HCT116 (cell line): ENCODE results near the gene PARVB. TPM values are rescaled to one million over a fixed set of nuclear protein-coding genes. Genes with fewer than 3 reads are reported as not detected.

Source experiments
- ATAC-seq: fragments of 200-7000 bp; cut with Tn5 transposase; 2 replicates; pipeline ENCODE4 v1.9.1; 2020; ENCODE audit warnings: mild to moderate bottlenecking, moderate library complexity
- BruUV-seq: library from RNA; stranded (reverse); fragments of 400-500 nt; replicated peaks from 2 replicates; lab custom pipeline; 2021; lab: Mats Ljungman, UMichigan
- CTCF ChIA-PET: fragments of 300-600 bp; sonication (Branson Sonifier 250); formaldehyde crosslinking; loops from one replicate; lab custom pipeline; 2021; ENCODE audit warnings: antibody characterized with exemption; lab: Charles Lee
- POLR2A ChIA-PET: fragments of 300-600, 350-600 bp; sonication (Branson Sonifier 250); formaldehyde crosslinking; loops from one replicate; lab custom pipeline; 2021; ENCODE audit warnings: antibody characterized with exemption; lab: Charles Lee
- RAD21 ChIA-PET, 2 experiments: fragments of 300-600 bp; sonication (Branson Sonifier 250); formaldehyde crosslinking; loops; one replicate each; lab custom pipeline; 2023; ENCODE audit warnings: low total read pairs in 2 of 2; ENCODE audit not compliant: uncharacterized antibody in 2 of 2, unreplicated experiment in 2 of 2, low non-redundant PET in 1 of 2; lab: Charles Lee
- DNase-seq: peaks from one replicate; pipeline ENCODE4 v3.0.0-alpha.2; 2010; ENCODE audit warnings: low read depth, low spot score
- H2AFZ ChIP-seq: fragments of 200-600 bp; shearing (Covaris generic), sonication (generic); 2 replicates; pipeline ENCODE4 v1.6.1; 2017; ENCODE audit warnings: low read depth, mixed run types, mixed read lengths, antibody characterized with exemption, low read length; ENCODE audit not compliant: poor library complexity, severe bottlenecking
- H3K27ac ChIP-seq: 2 replicates; pipeline ENCODE4 v1.5.1; 2012; ENCODE audit warnings: low read depth, low read length
- H3K27me3 ChIP-seq: fragments of 200-600 bp; sonication (generic); 2 replicates; pipeline ENCODE4 v1.6.1; 2016; ENCODE audit warnings: mixed run types, low read length, mixed read lengths; ENCODE audit not compliant: insufficient read depth
- H3K36me3 ChIP-seq, 2 experiments: fragments of 200-500 bp in 1 of 2; fragments of 200-600 bp in 1 of 2; sonication (Bioruptor generic) in 1 of 2; sonication (generic) in 1 of 2; 2 replicates each; pipeline versions ENCODE4 v1.5.1 to v1.6.1; 2014 to 2016; ENCODE audit warnings: low read length in 2 of 2, inconsistent platforms in 1 of 2, mixed read lengths in 1 of 2, mixed run types in 1 of 2; ENCODE audit not compliant: insufficient read depth in 2 of 2, control insufficient read depth in 1 of 2
- H3K4me1 ChIP-seq, 2 experiments: fragments of 200-600 bp in 1 of 2; sonication (generic) in 1 of 2; 2 replicates each; pipeline versions ENCODE4 v1.5.1 to v1.6.1; 2012 to 2017; ENCODE audit warnings: low read length in 2 of 2, inconsistent platforms in 1 of 2, mild to moderate bottlenecking in 1 of 2, mixed read lengths in 1 of 2, mixed run types in 1 of 2, moderate library complexity in 1 of 2; ENCODE audit not compliant: insufficient read depth in 2 of 2, control insufficient read depth in 1 of 2
- H3K4me2 ChIP-seq: fragments of 200-600 bp; sonication (generic); 2 replicates; pipeline ENCODE4 v1.6.1; 2017; ENCODE audit warnings: mixed run types, low read length, mixed read lengths
- H3K4me3 ChIP-seq, 2 experiments: fragments of 200-600 bp in 1 of 2; sonication (generic) in 1 of 2; replicated peaks in 1 of 2; 2 replicates each; pipeline ENCODE4 v1.5.1; 2011 to 2016; ENCODE audit warnings: low read length in 2 of 2, control low read depth in 1 of 2, low read depth in 1 of 2, mild to moderate bottlenecking in 1 of 2, mixed read lengths in 1 of 2, mixed run types in 1 of 2
- H3K79me2 ChIP-seq: fragments of 200-600 bp; sonication (generic); 2 replicates; pipeline ENCODE4 v1.6.1; 2017; ENCODE audit warnings: mild to moderate bottlenecking, mixed run types, low read length, moderate library complexity, mixed read lengths; ENCODE audit not compliant: insufficient read depth
- H3K9ac ChIP-seq: fragments of 200-600 bp; sonication (generic); 2 replicates; pipeline ENCODE4 v1.6.1; 2016; ENCODE audit warnings: low read length, mixed read lengths
- H3K9me2 ChIP-seq: fragments of 200-600 bp; sonication (generic), shearing (Covaris generic); 2 replicates; pipeline ENCODE4 v1.6.1; 2017; ENCODE audit warnings: mixed run types, mild to moderate bottlenecking, moderate library complexity; ENCODE audit not compliant: insufficient read depth
- H3K9me3 ChIP-seq, 2 experiments: fragments of 200-500 bp in 1 of 2; fragments of 200-600 bp in 1 of 2; sonication (Bioruptor generic) in 1 of 2; sonication (generic) in 1 of 2; 2 replicates each; pipeline ENCODE4 v1.6.1; 2014 to 2017; ENCODE audit warnings: low read length in 2 of 2, mixed read lengths in 2 of 2, inconsistent platforms in 1 of 2, low read depth in 1 of 2, mild to moderate bottlenecking in 1 of 2, mixed run types in 1 of 2, moderate library complexity in 1 of 2; ENCODE audit not compliant: control insufficient read depth in 1 of 2, insufficient read depth in 1 of 2
- H4K20me1 ChIP-seq: fragments of 200-600 bp; sonication (generic), shearing (Covaris generic); 2 replicates; pipeline ENCODE4 v1.6.1; 2017; ENCODE audit warnings: mixed run types, mild to moderate bottlenecking, moderate library complexity; ENCODE audit not compliant: insufficient read depth
- CBX3 ChIP-seq: IDR thresholded peaks from 2 replicates; pipeline ENCODE4 v1.6.1; 2012; ENCODE audit warnings: low read depth
- CEBPB ChIP-seq: IDR thresholded peaks from 2 replicates; pipeline ENCODE4 v1.6.1; 2012; ENCODE audit warnings: low read depth
- EZH2phosphoT487 ChIP-seq: fragments of 200-600 bp; IDR thresholded peaks from 2 replicates; pipeline ENCODE4 v1.6.1; 2018; ENCODE audit warnings: antibody characterized with exemption, borderline replicate concordance
- JUND ChIP-seq: IDR thresholded peaks from 2 replicates; pipeline ENCODE4 v1.6.1; 2012
- POLR2A ChIP-seq: IDR thresholded peaks from 2 replicates; pipeline ENCODE4 v1.7.0; 2011; ENCODE audit warnings: borderline replicate concordance; ENCODE audit not compliant: insufficient read depth, insufficient read length; ENCODE audit errors: extremely low read depth
- SIN3A ChIP-seq: IDR thresholded peaks from 2 replicates; pipeline ENCODE4 v1.6.1; 2012; ENCODE audit warnings: low read depth
- SP1 ChIP-seq: IDR thresholded peaks from 2 replicates; pipeline ENCODE4 v1.6.1; 2012; ENCODE audit warnings: low read depth
- ZFX ChIP-seq: fragments of 450-650 bp; IDR thresholded peaks from 2 replicates; pipeline ENCODE4 v1.6.1; 2017
- ZNF274 ChIP-seq: fragments of 200-500 bp; sonication (Bioruptor generic); IDR thresholded peaks from 2 replicates; pipeline ENCODE4 v1.6.1; 2014; ENCODE audit warnings: mild to moderate bottlenecking, low read depth, low read length, inconsistent platforms
- intact Hi-C: fragments of 100-400 bp; cut with micrococcal nuclease; formaldehyde crosslinking; loops from 2 replicates; pipeline ENCODE4 v1.10.0; 2022
- total RNA-seq: library from RNA; stranded (reverse); gene quantifications from one replicate; pipeline ENCODE4 v1.2.1, GENCODE V29; 2021; ENCODE audit not compliant: unreplicated experiment

Gene PARVB
- total RNA-seq, 1 experiment from 2014 or later: 21.4 TPM

DNA sequence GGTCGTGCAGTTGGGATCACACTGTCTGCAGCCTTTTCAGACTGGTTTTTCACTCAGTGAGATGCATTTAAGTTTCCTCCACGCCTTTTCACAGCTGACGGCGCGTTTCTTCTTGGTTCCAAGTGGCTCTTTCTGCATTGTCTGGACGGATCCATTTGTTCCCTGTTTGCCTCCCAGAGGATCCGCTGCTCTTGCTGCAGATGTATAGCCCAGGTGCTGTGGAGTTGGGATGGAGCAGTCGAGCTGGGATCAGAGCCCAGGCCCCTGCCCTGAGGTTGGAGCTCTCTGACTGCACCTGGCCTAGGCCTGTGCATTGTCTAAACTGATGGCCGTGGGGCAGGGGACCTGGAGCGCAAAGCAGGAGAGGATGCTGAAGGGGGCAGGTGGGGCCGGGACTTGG lies 51.6 kb downstream of the PARVB start:
- ChIA-PET POLR2A (no interaction called here), RAD21 (no interaction called here), CTCF (no interaction called here)
- no TSS peak for BruUV-seq
- no peaks in the 10 kb centered on the region for H3K9me2 ChIP-seq
- H4K20me1 ChIP-seq: no peaks in the 10 kb centered on the region
- H2AFZ ChIP-seq: no peak overlapping the region
- no peaks in the 10 kb centered on the region for H3K79me2 ChIP-seq
- no peaks in the 10 kb centered on the region for H3K4me1 ChIP-seq
- TF ChIP-seq CBX3 (no peak), SIN3A (no peak), POLR2A (no peak), ZNF274 (no peak), SP1 (no peak)
- no peak overlapping the region for H3K4me2 ChIP-seq
- DNase-seq (no peak), ATAC-seq (no peak)
- H3K27ac ChIP-seq: no peak overlapping the region
- no peaks in the 10 kb centered on the region for H3K36me3 ChIP-seq
- H3K4me3 ChIP-seq: no peak overlapping the region
- no peak overlapping the region for H3K9ac ChIP-seq
- no peaks in the 10 kb centered on the region for H3K9me3 ChIP-seq
- intact Hi-C loops: no loop called here
- H3K27me3 ChIP-seq: no peaks in the 10 kb centered on the region

DNA sequence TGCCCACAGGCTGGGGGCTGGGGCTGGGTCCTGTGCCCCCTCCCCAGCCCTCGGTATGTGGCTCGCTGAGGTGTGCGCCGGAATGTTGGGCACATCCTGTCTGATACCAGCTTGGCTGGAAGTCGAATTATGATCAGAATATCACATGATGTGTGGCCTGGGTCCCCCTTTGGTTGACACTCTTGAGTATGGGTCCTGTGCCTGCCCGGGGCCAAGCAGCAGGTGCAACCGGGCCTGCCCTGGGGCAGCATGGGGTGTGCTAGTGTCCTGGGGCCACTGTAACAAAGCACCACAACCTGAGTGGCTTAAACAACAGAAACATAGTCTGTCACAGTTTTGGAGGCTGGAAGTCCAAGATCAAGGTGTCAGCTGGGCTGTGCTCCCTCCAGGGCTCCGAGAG lies 52.7 kb downstream of the PARVB start:
- Histone ChIP-seq H3K9me3 (no peaks in the 10 kb centered on the region), H2AFZ (no peak overlapping the region), H3K27me3 (no peaks in the 10 kb centered on the region), H3K27ac (no peak overlapping the region), H3K4me1 (no peaks in the 10 kb centered on the region), H4K20me1 (no peaks in the 10 kb centered on the region), H3K4me3 (no peak overlapping the region), H3K9ac (no peak overlapping the region), H3K9me2 (no peaks in the 10 kb centered on the region), H3K79me2 (no peaks in the 10 kb centered on the region), H3K36me3 (no peaks in the 10 kb centered on the region)
- DNase-seq: no peak
- CTCF ChIA-PET: no interaction called here
- intact Hi-C loops: no loop called here
- BruUV-seq: no TSS peak
- ATAC-seq: no peak
- TF ChIP-seq CBX3: no peak
- no peak for TF ChIP-seq CEBPB
- TF ChIP-seq ZFX: no peak
- TF ChIP-seq JUND: no peak
- no peak for TF ChIP-seq EZH2phosphoT487
- no peak for TF ChIP-seq ZNF274
- TF ChIP-seq, all 23 proteins: peak for 0
- ChIA-PET POLR2A (no interaction called here), RAD21 (no interaction called here)
- no peak overlapping the region for H3K4me2 ChIP-seq
